AML-193 (cell line): ENCODE measurements around the gene ATP6V0A1.
"Not testable (repeated sequence)": the region's sequence is repeated elsewhere in the genome, so short reads cannot be mapped to it uniquely, and the experiment has no call there.

ENCODE experiments used
- DNase-seq, 2 experiments: peaks; one replicate each; lab custom pipeline; 2025; lab: John Stamatoyannopoulos, UW

Gene ATP6V0A1

GRCh38 chr17:42438600-42439567, 19.8 kb upstream of the ATP6V0A1 start:
- peak; percentile 14 to 28 for DNase-seq

GRCh38 chr17:42441371-42442195, 17.1 kb upstream of the ATP6V0A1 start:
- DNase-seq: no peak

DNA sequence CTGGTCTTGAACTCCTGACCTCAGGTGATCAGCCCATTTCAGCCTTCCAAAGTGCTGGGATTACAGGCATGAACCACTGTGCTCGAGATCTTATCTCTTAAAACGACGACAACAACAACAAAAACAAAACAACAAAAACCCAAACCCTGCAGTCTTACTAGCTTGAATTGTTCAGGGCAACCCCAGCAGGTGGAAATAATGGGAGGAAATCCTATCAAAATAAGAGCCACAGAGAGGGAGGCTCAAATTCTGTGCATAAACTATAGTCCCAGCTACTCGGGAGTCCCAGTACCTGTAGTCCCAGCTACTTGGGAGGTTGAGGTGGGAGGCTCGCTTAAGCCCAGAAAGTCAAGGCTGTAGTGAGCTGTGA, 16.5 kb upstream of the ATP6V0A1 start:
- DNase-seq: no peak

DNA sequence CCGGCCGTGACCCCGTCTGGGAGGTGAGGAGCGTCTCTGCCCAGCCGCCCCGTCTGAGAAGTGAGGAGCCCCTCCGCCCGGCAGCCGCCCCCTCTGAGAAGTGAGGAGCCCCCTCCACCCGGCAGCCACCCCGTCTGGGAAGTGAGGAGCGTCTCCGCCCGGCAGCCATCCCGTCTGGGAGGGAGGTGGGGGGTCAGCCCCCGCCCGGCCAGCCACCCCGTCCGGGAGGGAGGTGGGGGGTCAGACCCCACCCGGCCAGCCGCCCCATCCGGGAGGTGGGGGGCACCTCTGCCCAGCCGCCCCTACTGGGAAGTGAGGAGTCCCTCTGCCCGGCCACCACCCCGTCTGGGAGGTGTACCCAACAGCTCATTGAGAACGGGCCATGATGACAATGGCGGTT, 9.5 kb upstream of the ATP6V0A1 start:
- DNase-seq: not testable (repeated sequence)

DNA sequence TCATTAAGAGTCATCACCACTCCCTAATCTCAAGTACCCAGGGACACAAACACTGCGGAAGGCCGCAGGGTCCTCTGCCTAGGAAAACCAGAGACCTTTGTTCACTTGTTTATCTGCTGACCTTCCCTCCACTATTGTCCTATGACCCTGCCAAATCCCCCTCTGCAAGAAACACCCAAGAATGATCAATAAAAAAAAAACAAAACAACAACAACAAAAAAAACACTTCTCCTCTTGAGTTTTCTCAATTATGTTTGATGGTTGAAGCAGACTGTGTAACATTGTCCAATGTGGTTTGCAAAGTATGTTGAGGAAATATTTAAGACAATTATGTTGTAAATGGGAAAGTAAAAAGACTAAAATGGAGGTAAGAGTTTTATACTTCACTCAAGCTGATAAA, 8.8 kb upstream of the ATP6V0A1 start:
- not testable (repeated sequence) for DNase-seq

DNA sequence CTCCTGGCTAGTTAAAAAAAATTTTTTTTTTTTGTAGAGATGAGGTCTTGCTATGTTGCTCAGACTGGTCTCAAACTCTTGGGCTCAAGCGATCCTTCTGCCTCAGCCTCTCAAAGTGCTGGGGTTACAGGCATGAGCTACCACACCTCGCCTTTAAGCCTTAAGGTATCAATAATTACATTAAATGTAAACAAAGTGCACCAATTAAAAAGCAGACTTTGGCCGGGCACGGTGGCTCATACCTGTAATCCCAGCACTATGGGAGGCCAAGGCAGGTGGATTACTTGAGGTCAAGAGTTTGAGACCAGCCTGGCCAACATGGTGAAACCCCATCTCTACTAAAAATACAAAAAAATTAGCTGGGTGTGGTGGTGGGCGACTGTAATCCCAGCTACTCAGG, 7.4 kb upstream of the ATP6V0A1 start:
- not testable (repeated sequence) for DNase-seq

DNA sequence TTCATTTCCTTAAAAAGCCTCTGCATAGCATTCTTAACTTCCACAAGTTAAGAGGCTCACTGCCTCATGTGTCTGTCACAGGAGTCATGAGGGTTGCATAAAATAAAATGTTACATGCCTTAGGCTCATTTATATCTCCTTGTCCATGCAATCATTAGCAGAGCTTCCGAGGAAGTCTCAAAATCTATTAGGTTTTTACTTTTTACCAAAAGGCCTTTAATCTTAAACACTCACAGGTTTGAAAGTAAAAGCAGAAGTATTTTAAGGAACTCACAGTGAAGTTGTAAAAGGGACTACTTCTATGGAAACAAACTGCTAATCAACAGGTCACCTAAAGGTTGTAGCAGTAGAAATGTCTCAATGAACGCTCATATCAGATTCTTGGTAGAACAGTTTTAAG, 5.2 kb upstream of the ATP6V0A1 start:
- DNase-seq: peak; percentile 96 to 98

DNA sequence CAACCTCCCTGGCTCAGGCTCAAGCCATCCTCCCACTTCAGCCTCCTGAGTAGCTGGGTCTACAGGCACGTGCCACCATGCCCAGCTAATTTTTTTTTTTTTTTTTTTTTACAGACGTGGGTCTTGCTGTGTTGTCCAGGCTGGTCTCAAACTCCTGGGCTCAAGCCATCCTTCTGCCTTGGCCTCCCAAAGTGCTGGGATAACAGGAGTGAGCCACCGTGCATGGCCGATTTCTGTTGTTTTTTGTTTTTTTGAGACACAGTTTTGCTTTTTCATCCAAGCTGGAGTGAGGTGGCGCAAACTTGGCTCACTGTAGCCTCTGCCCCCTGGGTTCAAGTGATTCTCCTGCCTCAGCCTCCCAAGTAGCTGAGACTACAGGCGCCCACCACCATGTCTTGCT, 3.7 kb upstream of the ATP6V0A1 start:
- DNase-seq: not testable (repeated sequence)

DNA sequence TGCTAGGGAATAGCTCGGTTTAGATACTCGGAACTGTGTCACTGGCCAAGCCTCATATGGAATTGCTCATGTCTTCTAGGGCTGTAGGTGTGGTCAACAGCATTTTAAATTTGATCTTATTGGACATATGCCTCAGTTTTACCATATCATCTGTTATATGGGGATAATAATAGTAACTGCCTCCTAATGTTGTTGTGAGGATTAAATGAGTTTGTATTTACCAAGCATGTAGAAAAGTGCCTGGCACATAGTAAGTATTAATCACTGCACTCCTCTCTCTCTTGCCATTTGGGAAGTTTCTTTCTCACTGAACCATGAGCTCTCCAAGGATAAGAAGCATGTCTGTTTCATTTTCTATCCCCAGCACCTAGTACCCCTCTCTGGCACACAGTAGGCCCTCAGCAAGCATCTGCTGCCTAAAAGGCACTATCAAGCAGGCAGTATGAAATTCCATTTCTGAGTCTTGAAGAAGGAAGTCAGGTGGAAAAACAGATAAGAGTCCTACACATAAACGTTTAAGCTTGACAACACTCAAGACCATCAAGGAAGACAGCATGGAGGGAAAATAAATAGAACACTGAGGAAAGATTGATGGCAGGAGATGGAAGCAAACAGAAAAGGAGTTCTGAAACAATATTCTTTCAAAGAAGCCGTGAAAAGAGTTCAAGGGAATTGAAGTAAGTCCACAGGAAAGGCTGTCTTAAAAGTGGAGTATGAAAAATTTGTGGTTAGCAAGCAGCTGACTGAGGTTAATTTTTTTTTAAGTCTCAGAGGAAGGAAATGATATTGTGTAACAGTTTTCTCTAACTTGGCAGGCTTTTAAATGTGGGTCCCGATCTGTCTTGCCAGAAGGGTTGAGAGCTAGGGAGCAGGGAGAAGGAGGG, 2.2 kb upstream of the ATP6V0A1 start:
- DNase-seq: peak; percentile 98 to 99

- peak; percentile 31 to 33 for DNase-seq
Measured at GRCh38 chr17:42457107-42457792, 1.4 kb upstream of the ATP6V0A1 start.

GRCh38 chr17:42459256-42459800, 650 bp downstream of the ATP6V0A1 start:
- DNase-seq: peak in 1 of 2 experiments; percentile 37

DNA sequence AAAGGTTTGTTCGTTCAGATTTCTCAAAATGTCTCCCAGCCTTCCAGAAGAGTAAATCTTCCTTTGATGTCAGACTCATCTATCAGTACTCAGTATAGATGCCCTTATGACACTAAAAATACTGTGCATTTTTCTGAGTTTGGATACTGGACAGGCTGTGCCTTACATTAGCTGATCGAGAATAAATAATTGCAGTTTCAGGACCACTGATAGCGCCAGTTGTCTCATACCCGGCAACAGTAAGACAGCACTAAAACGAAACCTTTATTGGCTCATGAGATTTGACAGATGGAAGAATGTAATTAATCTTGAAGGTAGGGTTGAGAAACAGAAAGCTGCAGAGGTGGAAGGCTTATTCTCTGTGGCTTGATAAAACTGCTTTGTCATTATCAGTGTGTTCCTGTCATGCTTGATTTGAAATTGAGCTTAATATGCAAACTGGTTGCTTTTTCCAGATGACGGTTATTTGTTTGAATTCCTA, 1.2 kb downstream of the ATP6V0A1 start:
- DNase-seq: peak; percentile 59 to 62

DNA sequence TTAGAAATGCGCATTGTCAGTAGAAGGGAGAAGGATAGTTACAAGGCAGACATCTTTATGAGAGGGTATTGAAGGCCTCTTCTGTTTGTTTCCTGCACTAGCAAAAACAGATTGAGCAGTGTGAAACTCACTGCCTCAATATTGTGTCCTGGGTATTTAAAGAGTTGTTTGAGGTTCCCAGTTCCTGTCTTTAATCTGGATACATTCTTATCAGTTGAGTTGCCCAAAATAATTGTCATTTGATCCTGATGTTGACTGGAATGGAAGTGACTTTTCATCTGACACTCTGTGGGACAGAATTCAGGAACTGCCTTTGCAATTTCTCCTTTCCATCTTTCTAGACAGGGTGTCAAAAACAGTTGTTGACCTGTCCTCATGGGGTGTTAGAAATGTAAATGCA, 1.7 kb downstream of the ATP6V0A1 start:
- DNase-seq: no peak

GRCh38 chr17:42463976-42464400, 5.3 kb downstream of the ATP6V0A1 start:
- DNase-seq: no peak

GRCh38 chr17:42467889-42468288, 9.2 kb downstream of the ATP6V0A1 start:
- DNase-seq: no peak

DNA sequence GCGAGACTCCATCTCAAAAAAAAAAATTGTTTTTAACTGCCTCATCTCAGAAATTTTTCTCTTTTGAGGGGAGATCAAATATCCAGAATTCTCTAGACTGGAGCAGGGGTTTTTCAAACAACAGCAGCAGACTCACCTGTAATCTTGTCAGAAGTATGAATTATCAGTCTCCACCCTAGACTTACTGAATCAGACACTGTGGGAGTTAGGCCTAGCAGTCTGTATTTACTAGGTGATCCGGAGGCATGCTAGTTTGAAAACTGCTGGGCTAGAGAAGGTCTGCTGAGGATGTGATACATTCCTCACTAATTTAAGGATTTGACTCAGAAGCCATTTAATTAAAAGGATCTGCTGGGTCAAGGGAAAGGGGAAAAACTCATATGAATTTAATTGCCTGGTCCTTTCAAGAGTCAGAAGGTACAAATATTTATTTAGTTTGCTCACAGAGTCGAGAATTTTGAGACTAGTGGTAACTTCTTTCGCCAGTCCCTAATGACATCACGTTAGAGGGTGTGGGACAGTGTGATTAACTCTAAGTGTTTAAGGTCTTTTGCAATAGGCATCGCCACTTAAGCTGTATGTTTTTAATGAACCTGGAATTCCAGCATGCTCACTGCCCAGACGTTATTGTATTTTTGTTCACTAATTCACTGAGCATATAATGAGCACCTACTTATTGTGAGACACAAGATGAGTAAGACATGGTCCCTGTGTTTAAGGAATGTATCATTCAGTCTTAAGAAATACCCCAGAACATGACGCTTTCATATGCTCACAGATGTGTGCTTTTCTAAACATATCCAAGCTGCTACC, 14.2 kb downstream of the ATP6V0A1 start:
- no peak for DNase-seq

DNA sequence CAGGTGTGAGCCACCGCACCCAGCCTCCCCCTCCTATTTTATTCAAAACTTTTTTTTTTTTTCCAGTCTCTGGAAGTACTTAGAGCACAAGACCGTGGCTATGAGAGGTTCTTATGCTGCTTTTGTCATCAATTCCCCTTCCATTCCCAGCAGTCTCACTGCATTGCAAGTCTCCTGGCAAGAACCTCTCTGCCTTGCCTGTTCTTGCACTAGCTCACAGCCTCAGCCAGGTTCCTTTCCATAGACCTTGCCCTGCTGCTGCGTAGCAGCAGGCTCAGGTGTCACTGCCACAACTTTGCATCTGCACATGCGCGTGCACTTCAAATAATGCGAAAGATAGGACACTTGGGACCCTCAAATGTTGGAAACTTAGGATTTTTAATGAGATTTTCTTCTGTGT, 15.6 kb downstream of the ATP6V0A1 start:
- DNase-seq: no peak

GRCh38 chr17:42475121-42475520, 16.4 kb downstream of the ATP6V0A1 start:
- DNase-seq: peak in 1 of 2 experiments; percentile 26

GRCh38 chr17:42475835-42476234, 17.2 kb downstream of the ATP6V0A1 start:
- no peak for DNase-seq

DNA sequence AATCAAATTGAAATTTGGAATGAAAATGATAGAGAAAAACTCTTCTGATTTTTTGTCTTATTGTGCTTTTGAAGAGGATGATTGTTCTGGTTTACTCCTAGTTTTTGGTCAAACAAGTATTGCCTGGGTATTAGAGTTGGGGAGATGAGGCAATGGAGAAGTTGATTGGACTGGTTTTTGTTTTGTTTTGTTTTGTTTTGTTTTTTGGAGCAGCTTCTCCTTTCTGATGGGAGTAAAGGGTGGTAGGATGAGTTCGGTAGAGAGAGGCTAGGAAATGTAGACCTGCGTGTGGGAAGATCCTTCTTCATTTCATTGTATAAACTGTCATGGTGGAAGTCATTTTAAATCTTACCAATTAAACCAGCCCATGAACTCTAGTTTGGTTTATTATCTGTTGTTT, 17.7 kb downstream of the ATP6V0A1 start:
- DNase-seq: no peak
